HG03342 (cell line): ENCODE data around the gene IAH1.

Experiments used
- ATAC-seq: cut with Tn5 transposase; IDR thresholded peaks from one replicate; pipeline ENCODE4 v1.9.1; 2021; ENCODE audit warnings: mild to moderate bottlenecking, moderate library complexity; ENCODE audit not compliant: unreplicated experiment

The IAH1 gene

DNA sequence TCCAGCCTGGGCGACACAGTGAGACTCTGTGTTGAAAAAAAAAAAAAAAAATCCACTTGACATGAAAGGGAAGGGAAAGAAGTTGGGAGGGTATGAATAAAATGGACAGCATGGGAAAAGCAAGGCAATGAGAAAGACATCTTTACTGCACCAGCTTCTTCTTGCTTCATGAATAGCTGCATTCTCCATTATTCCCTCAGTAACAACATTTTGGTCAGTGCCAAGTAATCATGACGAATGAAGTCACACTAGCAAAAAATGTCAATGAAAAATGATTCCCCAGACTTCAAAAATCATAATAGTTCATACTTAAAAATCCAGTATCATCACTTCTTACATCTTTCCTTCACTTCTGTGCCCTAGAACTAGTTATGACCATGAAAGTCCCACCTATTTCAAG is 50.9 kb downstream of the IAH1 start:
- no peak for ATAC-seq

GRCh38 chr2:9527995-9528787 is 53.8 kb downstream of the IAH1 start:
- no peak for ATAC-seq

DNA sequence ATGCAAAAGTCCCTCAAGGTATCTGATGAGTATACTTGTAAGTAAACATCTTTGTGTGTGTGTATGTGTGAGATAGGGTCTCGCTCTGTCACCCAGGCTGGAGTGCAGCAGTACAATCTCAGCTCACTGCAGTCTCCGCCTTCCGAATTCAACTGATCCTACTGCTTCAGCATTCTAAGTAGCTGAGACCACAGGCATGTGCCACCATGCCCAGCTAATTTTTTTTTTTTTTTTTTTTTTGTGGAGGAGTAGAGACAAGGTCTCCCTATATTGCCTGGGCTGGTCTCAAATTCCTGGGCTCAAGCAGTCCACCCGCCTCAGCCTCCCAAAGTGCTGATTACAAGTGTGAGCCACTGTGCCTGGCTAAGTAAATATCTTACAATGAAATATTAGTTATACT is 58.1 kb downstream of the IAH1 start:
- ATAC-seq, result no peak

GRCh38 chr2:9533663-9534062 is 59.3 kb downstream of the IAH1 start:
- no peak for ATAC-seq

GRCh38 chr2:9535177-9535576 is 60.8 kb downstream of the IAH1 start:
- no peak for ATAC-seq

DNA sequence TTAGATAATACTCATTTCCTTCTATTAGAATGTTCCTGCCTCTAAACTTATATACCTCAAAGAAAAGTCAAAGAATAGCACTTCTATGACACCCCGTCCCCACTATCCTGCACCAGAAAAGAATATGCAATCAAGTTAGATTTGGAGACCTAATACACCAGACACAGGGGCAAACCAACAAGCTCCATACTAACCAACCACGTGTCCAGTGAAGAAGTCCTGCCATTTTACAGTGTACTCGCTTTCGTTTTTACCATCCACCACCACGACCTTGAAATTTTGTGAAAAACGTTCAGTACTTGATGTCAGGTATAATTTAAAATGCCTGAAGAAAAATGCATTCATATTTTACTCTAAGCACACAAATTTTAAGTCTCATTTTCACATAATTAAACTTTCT is 62.2 kb downstream of the IAH1 start:
- no peak for ATAC-seq

- ATAC-seq, result no peak
These were observed 63.7 kb downstream of the IAH1 start for GRCh38 chr2:9538000-9538507.
